Measurements from ENCODE around the gene SCN2B.

The SCN2B gene

GRCh38 chr11:118128721-118129470 lies 47.5 kb downstream of the SCN2B start:
- no peak for DNase-seq

DNA sequence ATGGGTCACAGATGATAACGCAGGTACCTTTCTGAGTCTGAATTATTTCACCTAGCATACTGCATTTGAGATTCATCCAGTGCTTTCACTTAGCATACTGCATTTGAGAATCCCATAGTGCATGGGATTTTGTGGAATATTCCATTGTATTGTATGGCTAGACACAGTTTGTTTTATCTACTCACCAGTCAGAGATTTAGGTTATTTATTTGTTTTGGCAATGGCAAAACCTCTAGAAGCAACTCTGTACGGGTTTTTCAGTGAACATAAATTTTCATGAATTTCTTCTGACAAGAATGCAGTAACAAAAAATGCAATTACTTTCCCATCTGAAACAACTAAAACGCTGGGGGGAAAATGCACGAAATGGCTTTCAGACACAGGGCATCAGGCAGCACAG lies 48.1 kb downstream of the SCN2B start:
- no peak for DNase-seq

GRCh38 chr11:118126082-118126838 lies 50.2 kb downstream of the SCN2B start:
- no peak for DNase-seq

DNA sequence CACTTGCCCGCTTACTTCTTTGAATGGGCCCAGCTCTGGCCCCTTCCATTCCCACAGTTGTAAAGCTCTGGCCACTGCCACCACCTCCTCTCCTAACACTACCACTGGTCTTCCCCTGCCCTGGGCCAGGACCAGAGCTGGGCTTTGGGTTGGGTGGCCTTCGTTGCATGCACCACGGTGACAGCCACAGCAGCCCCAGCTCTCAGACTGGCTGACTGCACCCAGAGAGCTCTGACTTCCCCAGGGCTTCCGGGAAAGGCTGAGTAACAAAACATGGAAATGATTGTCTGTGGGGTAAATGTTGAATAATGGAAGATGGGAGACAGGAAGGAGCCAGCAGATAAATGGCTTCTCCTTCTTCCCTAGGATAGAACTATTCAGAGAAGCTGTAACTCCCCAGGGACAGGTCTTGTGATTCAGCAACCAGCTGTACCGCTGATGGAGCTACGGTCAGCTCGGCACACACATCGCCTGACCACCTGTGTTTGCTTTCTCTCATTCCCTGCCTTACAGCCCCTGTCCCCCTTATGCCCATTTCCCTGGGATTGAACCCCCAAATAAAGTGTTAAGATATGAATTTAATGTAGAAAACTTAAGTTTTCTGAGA lies 51.4 kb downstream of the SCN2B start:
- no peak for DNase-seq

DNA sequence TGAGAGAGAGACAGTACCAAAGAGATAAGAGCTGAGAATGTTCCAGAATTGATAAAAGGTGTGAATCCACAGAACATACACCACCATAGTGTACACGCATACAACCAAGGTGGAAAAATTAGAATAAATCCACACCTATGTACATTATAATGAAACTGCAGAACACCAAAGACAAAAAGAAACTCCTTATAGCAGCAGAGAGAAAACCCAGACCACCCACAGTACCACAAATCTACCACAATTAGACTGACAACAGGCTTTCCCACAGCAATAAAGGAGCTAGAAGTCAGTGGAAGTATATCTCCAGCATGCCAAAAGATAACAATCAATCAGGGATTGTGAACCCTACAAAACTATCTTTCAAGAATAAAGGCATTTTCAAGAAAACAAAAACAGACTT lies 55.6 kb downstream of the SCN2B start:
- no peak for DNase-seq

GRCh38 chr11:118117790-118118601 lies 58.4 kb downstream of the SCN2B start:
- no peak for DNase-seq

GRCh38 chr11:118115048-118115447 lies 61.4 kb downstream of the SCN2B start:
- no peak for DNase-seq

DNA sequence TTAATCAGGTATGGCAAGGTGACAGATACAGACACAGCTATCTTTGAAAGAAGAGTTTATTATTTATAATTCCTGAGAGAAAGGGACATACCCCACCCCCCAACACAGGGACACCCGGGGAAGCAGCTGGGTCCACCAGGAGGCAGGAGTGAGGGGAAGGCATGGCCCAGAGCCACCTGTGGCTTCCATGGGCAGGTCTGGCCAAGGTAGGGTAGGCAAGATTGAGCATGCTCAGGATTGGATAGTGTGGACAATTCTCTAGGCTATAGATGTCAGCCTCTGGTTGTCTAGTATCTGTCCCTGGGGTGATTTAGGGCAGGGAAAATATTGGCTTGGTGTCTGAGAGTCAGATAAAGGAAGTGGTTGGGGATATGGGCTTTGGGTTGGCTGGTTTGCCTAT lies 62.2 kb downstream of the SCN2B start:
- DNase-seq = no peak

DNA sequence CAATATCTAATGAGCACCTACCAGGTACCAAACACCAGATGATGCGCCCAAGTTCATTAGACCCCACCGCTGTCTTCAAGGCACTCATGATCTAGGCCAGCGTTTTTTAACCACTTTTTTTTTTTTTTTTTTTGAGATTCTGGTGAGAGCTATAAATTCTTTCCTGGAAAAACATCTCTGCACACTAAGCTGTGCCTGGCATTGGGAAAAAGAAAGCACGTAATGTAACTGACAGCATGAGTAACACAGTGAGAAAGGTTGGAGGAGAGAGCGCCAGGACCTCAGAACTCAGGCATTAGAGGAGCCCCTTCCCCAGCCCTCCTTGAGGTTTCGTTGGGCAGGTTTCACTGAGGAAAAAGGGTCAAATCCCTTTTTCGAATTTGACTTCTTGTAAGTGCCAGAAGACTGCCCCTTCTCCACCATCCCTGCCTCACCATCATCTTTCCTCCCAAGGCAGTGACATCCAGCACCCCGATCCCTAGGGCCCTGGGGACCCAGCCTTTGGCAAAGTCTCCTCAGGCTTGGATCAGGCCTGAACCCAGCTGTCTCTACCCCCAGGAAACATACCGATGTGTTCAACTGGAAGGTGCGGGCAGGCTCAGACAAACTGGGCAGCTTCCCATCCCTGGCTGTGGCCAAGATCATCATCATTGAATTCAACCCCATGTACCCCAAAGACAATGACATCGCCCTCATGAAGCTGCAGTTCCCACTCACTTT lies 63.6 kb downstream of the SCN2B start:
- DNase-seq = no peak

Data from NCI-H1105 treated with DMSO at 0.1 percent for 48 hours (cell line).